HS-27A (cell line): ENCODE results near the gene CCDC87.
"Not testable (repeated sequence)": the region's sequence is repeated elsewhere in the genome, so short reads cannot be mapped to it uniquely, and the experiment has no call there.

Experiments
- DNase-seq: peaks from one replicate; pipeline ENCODE4 v3.0.0-alpha.2; 2012; ENCODE audit warnings: low read depth, missing footprints

Gene CCDC87, protein sequence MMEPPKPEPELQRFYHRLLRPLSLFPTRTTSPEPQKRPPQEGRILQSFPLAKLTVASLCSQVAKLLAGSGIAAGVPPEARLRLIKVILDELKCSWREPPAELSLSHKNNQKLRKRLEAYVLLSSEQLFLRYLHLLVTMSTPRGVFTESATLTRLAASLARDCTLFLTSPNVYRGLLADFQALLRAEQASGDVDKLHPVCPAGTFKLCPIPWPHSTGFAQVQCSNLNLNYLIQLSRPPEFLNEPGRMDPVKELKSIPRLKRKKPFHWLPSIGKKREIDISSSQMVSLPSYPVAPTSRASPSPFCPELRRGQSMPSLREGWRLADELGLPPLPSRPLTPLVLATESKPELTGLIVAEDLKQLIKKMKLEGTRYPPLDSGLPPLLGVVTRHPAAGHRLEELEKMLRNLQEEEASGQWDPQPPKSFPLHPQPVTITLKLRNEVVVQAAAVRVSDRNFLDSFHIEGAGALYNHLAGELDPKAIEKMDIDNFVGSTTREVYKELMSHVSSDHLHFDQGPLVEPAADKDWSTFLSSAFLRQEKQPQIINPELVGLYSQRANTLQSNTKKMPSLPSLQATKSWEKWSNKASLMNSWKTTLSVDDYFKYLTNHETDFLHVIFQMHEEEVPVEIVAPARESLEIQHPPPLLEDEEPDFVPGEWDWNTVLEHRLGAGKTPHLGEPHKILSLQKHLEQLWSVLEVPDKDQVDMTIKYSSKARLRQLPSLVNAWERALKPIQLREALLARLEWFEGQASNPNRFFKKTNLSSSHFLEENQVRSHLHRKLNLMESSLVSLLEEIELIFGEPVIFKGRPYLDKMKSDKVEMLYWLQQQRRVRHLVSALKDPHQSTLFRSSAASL

DNA sequence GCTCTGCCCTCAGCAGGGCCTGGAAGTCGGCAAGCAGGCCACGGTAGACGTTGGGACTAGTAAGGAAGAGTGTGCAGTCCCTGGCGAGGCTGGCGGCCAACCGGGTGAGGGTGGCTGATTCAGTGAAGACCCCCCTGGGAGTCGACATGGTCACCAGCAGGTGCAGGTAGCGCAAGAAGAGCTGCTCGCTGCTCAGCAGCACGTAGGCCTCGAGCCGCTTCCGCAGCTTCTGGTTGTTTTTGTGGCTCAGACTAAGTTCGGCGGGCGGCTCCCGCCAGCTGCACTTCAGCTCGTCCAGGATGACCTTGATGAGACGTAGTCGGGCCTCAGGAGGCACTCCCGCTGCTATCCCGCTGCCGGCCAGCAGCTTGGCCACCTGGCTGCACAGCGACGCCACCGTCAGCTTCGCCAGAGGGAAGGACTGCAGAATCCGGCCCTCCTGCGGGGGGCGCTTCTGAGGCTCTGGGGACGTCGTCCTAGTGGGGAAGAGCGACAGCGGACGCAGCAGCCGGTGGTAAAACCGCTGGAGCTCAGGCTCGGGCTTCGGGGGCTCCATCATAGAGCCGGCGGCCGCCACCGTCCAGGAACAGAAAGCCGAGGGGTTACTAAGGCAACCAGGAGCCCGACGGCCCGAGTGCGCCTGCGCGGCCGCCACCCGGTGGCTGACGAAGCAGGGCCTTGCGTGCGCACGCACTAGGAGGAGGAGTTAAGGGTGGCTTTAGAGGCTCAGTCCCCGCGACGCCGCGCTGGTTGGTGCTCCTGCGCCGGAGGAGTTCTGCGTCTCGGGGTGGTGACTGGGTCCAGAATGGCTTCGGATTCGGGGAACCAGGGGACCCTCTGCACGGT is at the start of gene CCDC87, which contains the start of gene CCS:
Gene CCDC87, minus strand, starts transcription at position 607 of the 846 bp plus-strand sequence. Its CDS starts 48 bp downstream, at position 559.
Gene CCS, plus strand, starts transcription at position 729 of the 846 bp plus-strand sequence. Its CDS starts 77 bp downstream, at position 806.
- peak; percentile 86 for DNase-seq

DNA sequence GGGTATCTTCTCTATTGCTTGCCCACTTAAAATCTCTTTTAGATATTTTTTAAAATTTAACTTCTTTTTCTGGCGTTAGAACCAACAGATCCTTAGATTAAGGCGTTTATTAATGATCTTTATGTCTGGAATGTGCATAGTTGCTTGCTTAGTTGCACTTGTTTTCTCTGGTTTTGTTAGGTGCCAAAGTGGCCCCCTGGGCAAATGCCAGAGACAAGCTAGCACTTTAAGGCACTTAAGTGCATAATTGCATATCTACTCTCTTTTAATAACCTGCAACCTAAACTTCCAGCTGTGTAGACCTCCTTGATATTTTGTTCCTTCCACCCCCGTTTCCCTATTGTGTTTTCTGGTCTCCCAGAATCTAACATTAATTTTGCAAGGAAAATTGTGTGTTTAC is 49.0 kb upstream of the CCDC87 start:
- DNase-seq = no peak

DNA sequence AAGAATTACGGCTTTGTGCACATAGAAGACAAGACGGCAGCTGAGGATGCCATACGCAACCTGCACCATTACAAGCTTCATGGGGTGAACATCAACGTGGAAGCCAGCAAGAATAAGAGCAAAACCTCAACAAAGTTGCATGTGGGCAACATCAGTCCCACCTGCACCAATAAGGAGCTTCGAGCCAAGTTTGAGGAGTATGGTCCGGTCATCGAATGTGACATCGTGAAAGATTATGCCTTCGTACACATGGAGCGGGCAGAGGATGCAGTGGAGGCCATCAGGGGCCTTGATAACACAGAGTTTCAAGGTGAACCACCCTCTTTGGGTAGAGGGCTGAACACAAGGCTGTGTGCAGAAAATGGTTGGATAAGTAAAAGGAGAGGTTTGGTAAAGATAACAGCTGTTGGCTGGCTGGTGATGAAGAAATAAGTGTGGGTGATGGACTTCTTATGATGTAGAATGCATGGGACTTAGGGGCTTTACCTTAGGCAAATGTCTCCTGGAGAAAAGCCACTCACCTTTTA is 47.0 kb upstream of the CCDC87 start:
- DNase-seq = not testable (repeated sequence)

DNA sequence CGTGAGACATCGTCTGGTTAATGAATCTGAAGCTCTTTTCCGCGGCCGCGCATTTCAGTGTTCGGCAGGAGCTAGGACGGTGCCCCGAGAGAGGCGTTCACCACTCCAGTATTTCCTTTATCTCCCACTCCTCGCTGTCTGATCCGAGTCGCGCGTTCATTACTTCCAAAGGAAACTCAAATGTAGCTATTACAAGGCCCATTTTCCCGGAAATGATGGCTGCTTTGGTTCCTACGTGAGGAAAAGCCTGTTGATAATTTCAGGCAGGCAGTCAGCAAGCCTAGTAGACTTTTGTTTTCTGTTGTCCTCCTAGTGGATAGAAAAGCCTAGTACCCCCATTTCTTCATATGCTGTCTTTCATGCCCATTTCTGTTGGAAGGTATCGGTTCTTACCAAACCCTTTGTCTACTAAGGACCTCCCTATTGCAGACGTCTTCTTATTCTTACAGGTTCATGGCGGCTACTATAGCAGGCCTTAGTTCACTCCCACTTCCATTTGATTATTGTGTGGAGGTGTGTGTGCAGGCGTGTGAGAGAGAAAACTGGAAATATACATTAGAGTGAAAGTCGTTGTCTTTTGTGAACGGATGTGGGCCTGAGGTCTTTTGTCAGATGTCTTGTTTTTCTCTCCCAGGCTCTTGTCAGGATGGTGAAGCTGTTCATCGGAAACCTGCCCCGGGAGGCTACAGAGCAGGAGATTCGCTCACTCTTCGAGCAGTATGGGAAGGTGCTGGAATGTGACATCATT is 46.4 kb upstream of the CCDC87 start:
- DNase-seq = no peak

DNA sequence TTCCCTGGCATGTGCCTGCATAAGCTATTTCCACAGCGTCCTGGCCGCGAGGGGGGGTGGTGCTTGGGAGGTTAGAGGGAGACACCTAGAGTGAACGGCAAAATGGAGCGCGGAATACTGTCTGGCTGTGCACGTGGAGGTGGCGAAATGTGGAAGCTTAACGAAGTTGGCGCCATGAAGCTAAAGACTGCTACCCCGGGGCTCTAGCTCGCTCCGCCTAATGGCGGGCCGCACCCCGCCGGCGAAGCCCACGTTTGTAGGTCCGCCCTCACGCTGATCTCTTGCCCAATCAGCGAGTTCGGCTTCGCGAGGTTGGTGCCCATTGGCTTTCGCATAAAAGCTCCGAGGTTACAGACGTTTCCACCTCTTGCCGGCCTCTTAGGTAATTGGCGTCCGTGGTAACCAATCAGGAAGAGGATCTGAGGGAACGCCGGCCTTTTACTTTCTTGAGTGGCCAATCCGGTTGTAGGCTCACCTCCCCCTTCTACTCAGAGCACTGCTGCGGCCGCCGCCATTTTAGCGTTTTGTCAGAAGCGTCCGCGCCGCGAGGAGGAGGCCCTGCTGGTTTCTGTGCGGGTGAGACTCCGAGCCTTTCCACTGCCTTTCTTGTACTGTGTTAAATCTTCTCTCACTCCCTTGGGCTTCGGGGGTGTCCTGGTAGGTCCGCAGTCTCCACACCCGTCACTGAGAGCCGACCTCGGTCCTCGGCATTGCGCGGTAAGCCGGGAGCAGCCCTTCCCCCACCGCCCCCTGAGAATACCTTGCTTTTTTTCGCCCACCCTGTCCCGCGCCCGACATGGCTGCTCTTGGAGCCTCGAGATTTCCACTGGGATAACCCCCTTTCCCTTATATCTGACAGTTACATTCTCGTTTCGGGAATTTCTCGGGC is 45.6 kb upstream of the CCDC87 start, which contains the start of gene RBM4:
Gene RBM4, plus strand, starts transcription at position 527 of the 889 bp plus-strand sequence. CDS start 1,009 bp downstream, outside the sequence.
- peak; percentile 100 for DNase-seq

DNA sequence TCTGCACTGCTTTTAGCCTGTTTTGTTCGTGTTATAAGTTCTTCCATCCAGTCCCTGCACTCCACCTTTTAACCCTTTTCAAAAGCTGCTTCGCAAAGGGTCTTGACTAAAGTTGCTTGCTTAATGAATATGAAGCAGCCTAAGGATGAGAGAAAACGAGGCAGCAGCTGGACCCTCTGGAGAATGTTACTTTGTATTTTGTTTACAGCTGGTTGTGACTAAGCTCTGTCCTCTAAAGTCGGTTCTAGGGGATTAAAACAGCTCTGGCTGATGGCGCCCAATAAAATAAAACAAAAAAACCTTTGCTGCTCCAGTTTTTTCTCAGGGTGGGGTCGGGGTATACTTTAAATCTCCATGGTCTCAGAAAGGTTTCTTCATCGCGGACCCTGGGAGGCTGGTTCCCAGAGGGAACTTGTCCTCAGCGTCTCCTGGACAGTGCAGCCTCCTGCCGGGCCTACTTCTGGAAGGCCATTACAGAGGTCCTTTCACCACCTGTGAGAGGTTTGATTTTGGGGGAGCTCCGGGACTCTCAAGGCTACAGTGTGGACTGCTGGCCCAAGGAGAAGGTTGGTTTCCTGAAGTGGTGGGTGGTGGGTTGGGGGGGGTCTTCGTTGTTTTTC is 44.8 kb upstream of the CCDC87 start:
- DNase-seq = no peak

DNA sequence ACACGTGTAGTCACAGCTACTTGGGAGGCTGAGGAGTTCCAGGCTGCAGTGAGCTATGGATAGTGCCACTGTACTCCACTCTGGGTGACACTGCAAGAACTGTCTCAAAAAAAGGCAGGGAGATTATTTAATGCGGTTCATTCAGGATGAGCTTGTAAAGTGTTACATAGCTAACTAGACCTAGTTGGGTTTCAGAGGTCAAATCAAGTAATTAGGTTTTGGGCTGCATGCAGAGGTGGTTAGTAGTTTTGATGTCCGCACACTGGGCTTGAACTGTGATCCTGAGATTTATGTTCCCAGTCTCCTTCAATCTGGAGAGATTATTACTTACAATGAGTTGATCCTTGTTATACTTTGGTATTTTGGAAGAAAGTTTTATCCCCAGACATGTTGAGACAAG is 43.5 kb upstream of the CCDC87 start:
- no peak for DNase-seq

DNA sequence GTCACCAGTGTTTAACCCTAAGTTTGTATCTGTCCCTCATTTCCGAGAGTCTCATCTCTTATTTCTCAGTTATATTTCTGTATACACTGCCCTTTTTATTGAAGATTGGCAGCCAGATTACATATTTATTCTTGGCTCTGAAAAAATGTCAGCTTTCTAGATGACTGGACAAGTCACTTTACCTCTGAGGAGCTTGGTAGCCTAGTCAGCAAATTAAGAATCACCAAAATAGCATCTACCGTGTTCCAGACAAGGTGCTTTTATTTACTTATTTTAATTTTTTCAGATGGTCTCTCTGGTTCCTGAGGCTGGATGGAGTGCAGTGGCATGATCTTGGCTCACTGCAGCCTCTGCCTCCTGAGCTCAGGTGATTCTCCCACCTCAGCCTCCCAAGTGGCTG is 40.1 kb upstream of the CCDC87 start:
- no peak for DNase-seq

DNA sequence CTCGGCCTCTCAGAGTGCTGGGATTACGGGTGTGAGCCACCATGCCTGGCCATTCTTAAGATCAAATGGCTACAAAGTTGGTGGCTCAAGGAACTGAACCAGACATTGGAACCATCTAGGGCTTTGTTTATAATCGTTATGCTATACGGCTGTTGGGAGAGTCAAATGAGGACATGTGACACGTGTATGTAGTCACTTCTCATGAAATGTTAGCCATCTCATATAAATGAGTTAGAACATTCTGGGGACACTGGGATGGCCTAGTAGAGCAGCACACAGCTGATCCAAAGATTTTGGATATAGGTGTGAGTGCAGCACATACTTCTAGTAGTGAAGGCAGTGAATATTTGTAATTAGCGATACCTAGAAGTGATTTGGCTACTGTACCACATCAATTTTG is 39.0 kb upstream of the CCDC87 start:
- DNase-seq = no peak

DNA sequence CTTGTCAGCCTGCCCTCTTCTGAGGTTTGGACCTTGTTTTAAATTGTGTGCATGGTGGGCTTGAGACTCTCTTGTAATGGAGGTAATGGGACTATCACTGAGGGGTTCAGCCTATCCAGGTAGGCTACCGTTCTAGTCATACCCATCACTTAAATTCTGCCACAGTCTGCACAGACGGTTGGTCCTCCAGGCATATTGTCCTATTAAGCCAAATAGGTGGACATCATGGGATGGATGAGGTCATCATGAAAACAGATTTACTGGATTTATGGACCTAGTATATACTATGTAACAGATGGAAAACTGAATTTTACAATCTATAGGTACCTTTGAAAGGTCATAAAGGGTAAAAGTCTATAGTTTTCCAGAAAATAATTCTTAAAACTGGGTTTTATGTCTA is 36.5 kb upstream of the CCDC87 start:
- no peak for DNase-seq

DNA sequence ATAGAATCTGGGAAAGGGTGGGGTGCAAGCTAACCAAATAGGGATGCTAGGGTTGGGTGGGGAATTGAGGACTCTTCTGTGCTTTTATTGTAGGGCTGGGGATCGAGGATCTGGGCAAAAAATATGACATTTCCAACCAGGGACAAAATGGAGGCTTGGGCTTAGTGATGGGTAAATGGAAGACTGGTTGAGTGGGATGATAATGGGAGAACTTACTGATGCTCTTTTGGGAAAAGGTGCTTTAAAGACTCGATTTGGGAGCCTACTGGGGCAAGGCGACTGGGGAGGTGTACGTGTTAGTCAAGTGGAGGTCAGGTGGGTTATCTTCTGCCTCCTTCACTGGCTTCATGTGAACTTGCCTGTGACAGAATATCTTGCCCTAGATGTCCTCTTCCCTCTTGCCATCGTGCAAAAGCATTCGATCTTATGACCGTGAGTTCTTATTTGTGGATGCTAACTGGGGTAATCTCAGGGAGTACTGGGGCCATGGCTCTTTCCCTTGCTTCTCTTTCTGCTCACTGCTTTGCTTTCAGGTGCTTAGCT is 35.3 kb upstream of the CCDC87 start:
- no peak for DNase-seq

DNA sequence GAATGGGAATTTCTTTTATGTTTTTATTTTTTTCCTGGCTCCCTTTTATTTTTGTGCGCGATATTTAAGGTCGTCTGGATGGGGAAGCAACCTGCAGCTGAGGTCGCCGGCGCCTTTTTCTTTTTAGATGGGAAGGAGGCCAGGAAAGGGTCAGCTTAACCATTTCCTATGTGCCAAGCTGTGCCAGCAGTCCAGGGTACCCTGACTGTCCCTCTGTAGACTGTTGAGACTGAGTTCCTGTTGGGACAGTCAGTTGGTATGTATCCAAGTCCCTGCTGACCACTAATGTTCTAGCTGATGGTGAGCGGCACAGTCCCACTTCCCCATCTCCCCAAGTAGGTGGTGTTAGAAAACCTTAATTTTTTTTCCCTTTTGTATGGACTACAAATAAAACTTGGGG is 34.1 kb upstream of the CCDC87 start:
- DNase-seq = no peak

DNA sequence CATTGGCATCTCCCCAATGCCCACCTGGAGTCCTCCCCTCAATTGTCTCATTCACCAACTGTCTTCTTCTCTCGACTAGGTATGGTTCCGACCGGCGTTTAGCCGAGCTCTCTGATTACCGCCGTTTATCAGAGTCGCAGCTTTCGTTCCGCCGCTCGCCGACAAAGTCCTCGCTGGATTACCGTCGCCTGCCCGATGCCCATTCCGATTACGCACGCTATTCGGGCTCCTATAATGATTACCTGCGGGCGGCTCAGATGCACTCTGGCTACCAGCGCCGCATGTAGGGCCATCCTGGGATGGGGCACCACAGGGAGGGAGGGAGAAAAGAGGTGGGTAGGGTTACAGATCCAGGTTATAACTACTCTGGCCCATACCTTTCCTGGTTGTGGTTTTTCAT is 33.5 kb upstream of the CCDC87 start:
- DNase-seq = no peak

DNA sequence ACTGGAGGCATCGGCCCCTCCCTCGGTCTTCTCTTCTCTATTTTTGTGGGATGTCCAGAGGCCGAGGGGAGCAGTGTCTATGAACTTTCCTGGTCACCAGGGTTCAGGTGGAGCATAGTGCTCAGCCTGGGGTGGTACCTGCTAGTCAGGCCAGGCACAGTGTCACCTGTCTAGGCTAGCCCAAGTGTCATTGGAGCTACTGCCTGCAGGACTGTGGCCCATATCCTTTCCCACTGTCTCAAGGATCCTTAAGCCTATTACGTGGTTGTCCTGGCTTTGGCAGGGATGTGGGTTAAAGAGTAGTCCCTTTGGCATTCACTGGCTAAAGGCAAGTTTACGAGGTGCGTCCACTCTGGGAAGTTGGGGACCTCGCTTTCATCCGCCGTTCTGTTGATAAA is 32.9 kb upstream of the CCDC87 start:
- no peak for DNase-seq

DNA sequence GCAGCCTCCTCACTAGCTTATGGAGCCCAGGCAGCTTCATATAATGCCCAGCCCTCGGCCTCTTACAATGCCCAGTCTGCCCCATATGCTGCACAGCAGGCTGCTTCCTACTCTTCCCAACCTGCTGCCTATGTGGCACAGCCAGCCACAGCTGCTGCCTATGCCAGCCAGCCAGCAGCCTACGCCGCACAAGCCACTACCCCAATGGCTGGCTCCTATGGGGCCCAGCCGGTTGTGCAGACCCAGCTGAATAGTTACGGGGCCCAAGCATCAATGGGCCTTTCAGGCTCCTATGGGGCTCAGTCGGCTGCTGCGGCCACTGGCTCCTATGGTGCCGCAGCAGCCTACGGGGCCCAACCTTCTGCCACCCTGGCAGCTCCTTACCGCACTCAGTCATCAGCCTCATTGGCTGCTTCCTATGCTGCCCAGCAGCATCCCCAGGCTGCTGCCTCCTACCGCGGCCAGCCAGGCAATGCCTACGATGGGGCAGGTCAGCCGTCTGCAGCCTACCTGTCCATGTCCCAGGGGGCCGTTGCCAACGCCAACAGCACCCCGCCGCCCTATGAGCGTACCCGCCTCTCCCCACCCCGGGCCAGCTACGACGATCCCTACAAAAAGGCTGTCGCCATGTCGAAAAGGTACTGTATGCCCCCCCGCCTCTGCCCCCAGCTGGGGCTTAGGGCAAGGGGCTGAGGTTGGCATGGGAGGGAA is 32.3 kb upstream of the CCDC87 start:
- no peak for DNase-seq

DNA sequence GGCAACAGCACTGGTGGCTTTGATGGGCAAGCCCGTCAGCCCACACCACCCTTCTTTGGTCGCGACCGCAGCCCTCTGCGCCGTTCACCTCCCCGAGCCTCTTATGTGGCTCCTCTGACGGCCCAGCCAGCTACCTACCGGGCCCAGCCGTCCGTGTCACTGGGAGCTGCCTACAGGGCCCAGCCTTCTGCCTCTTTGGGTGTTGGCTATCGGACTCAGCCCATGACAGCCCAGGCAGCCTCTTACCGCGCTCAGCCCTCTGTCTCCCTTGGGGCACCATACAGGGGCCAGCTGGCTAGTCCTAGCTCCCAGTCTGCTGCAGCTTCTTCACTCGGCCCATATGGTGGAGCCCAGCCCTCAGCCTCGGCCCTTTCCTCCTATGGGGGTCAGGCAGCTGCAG is 31.6 kb upstream of the CCDC87 start:
- DNase-seq = no peak

DNA sequence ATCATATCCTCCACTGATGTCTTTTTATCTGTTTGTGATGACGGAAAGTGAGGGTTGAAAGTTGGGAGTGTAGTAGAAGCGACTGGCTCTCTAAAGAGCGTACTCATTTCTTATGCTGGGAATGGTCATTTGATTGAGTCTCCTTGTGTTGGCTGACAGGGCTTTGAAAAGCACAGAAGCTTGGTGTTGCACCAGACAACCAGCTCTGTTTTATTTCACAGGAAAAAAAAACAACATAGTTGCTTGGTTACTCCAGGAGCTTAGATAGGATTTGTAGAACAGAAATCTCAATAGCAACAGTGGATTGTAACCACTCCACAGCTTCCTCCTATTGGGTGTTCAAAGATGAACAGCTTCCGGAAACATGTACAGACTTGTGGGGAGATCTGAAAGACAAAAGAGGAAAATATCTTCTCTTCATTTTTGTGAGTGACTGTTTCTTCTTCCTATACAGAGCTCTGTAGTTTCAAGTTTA is 26.3 kb upstream of the CCDC87 start:
- no peak for DNase-seq

DNA sequence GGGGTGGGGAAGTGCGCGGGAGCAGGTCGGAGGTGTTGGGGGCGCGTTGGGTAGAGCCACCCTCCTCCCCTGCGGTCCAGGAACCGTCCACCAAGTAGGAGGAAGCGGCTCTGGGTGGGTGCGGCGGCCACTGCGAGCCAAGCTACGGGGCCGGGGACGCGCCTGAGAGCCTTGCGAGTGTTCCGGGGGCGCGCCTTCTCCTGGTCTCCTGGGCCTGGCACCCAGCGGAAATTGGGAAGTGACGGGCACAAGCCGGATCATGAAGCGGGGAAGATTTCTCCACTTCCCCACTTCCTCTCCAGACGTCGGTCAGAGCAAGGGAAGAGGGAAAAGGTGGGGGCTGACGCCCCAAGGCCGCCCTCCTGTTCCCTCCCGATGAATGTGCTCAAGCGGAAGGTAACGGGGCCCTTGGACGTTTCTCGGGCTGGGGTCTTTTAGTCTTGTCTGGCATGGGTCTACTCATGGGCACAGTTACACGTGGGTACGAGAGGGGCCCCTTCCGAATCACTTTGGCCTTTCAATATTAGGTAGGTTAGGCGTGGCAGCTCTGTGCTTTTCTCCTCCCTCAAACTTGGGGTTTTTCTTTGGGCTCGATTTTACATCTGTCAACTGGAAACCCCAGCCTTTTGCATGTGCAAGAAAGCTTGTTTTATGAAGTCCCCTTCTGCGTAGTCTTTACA is 24.4 kb upstream of the CCDC87 start:
- DNase-seq = no peak
